ENCODE results near the gene SLC8A1. TPM values are rescaled to one million over a fixed set of nuclear protein-coding genes. Genes with fewer than 3 reads are reported as not detected.

SLC8A1 gene
- total and polyA plus RNA-seq, 2 of the 13 experiments (the other 11 are each of a cell fraction or from before 2014, with no cell fraction given), result not detected

DNA sequence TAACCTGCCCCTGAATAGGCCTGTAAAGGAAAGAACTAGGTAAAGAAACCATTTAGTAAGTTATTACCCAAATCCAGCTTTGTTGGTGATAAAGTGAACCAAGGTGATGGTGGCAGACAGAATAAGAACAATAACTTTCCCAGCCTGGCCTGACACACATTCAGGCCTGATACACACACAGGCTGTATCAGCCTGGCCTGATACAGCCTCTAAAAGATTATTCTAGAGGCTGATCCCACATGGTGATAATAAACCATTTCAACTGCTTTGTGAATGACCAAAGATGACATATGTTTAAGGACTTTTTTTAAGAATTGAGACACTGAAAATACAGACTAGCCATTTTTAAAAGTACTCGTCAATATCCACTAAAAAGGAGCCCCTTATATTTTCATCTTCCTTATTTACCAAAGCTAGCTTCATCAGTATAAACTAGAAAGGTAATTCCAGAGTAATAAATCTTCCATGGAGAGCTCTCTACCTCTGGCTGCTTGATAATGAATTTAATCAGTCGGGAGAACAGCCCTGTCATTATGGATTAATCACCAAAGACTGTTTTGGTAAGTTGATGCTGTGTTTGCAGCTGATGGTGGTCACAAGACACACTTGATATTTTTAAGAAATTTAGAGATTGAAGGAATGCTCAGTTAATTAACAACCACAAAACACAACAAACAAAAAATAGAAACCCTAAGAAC, 77.2 kb downstream of the SLC8A1 start:
- no TSS peak for BruUV-seq (replicated peaks)
- Histone ChIP-seq H3K27ac (ENCODE audit: extremely low read length, insufficient read depth, low read length) (no peak overlapping the region), H4K20me1 (ENCODE audit: insufficient read depth, low read length) (no peaks in the 10 kb centered on the region), H3K4me2 (ENCODE audit: low read depth, low read length) (no peak overlapping the region), H3K9me3 (ENCODE audit: low read length) (no peaks in the 10 kb centered on the region), H2AFZ (ENCODE audit: low read length) (no peak overlapping the region), H3K27me3 (ENCODE audit: control insufficient read depth in 1 of 2, insufficient read depth in 2 of 2, low read length in 2 of 2) (no peaks in the 10 kb centered on the region), H3K36me3 (replicated peaks in 1 of 2; ENCODE audit: control insufficient read depth in 1 of 2, insufficient read depth in 2 of 2, low read length in 2 of 2) (no peaks in the 10 kb centered on the region), H3K4me3 (replicated peaks in 1 of 3; ENCODE audit: insufficient read depth in 1 of 3, low read depth in 2 of 3, low read length in 3 of 3) (no peak overlapping the region), H3K9ac (ENCODE audit: insufficient read depth, low read depth, low read length) (no peak overlapping the region), H3K4me1 (ENCODE audit: insufficient read depth, low read length) (no peaks in the 10 kb centered on the region), H3K79me2 (ENCODE audit: insufficient read depth, low read length) (no peaks in the 10 kb centered on the region)
- ATAC-seq (no peak), FAIRE-seq (no peak), DNase-seq (ENCODE audit: low spot score) (no peak)
- intact Hi-C loops (cut with micrococcal nuclease; ENCODE audit: unreplicated experiment) (no loop called here), in situ Hi-C loops (cut with HindIII; ENCODE audit: extremely low pct_ligation_motif_present, low pct_unique_long_range_greater_than_20kb) (no loop called here)
- TF ChIP-seq ASH2L (IDR thresholded peaks at IDR 0.05; ENCODE audit: insufficient read length, low read depth, low read length) (no peak), TEAD2 (CRISPR knock-in tag; IDR thresholded peaks at IDR 0.05) (no peak), ZNF567 (CRISPR knock-in tag; IDR thresholded peaks at IDR 0.05; ENCODE audit: borderline replicate concordance) (no peak), ZNF292 (CRISPR knock-in tag; IDR thresholded peaks at IDR 0.05; ENCODE audit: borderline replicate concordance, low read depth) (no peak), POLR2AphosphoS2 (IDR thresholded peaks at IDR 0.05; ENCODE audit: low read depth, low read length) (no peak), ZNF652 (CRISPR knock-in tag; IDR thresholded peaks at IDR 0.05; ENCODE audit: borderline replicate concordance, low read depth) (no peak), ZNF501 (CRISPR knock-in tag; IDR thresholded peaks at IDR 0.05) (no peak)
- WGBS (ENCODE audit: low lambda C conversion rate), result 1% methylated on average over 2 of the region's 2 CpGs
- POLR2A ChIA-PET, result no interaction called here
- CTCF ChIA-PET (ENCODE audit: low intra/inter-chr PET ratio, low total read pairs), result no interaction called here

DNA sequence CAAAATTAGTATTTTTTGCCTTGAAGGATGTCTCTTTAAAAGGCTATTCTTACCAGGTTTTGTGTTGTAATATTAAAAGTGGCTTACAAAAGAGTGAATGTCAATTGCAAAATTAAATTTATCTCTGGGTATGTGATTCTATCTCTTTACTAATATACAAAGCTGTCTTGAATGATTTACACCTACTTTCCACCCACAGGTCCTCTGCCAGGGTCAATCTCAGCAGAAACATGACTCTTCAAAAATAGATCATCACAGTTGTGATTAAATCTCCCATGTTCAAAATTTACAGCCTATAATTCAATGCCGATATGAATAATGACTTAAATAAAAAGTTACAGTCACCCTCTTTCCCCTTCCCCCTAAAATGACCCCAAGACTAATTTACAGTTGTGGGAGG, 78.8 kb downstream of the SLC8A1 start:
- DNase-seq (ENCODE audit: low spot score), result no peak
- no TSS peak for BruUV-seq (replicated peaks)
- no peaks in the 10 kb centered on the region for H3K4me1 ChIP-seq (ENCODE audit: insufficient read depth, low read length)
- in situ Hi-C loops (cut with HindIII; ENCODE audit: extremely low pct_ligation_motif_present, low pct_unique_long_range_greater_than_20kb), result no loop called here
- CTCF ChIA-PET (ENCODE audit: low intra/inter-chr PET ratio, low total read pairs), result no interaction called here
- no peaks in the 10 kb centered on the region for H3K9me3 ChIP-seq (ENCODE audit: low read length)
- no peaks in the 10 kb centered on the region for H4K20me1 ChIP-seq (ENCODE audit: insufficient read depth, low read length)
- no peaks in the 10 kb centered on the region for H3K36me3 ChIP-seq (replicated peaks in 1 of 2; ENCODE audit: control insufficient read depth in 1 of 2, insufficient read depth in 2 of 2, low read length in 2 of 2)
- no peak overlapping the region for H2AFZ ChIP-seq (ENCODE audit: low read length)
- POLR2A ChIA-PET, result no interaction called here
- intact Hi-C loops (cut with micrococcal nuclease; ENCODE audit: unreplicated experiment), result no loop called here
- no peak for FAIRE-seq
- no peak overlapping the region for H3K4me2 ChIP-seq (ENCODE audit: low read depth, low read length)
- no peaks in the 10 kb centered on the region for H3K27me3 ChIP-seq (ENCODE audit: control insufficient read depth in 1 of 2, insufficient read depth in 2 of 2, low read length in 2 of 2)
- H3K9ac ChIP-seq (ENCODE audit: insufficient read depth, low read depth, low read length), result no peak overlapping the region
- no peak overlapping the region for H3K4me3 ChIP-seq (replicated peaks in 1 of 3; ENCODE audit: insufficient read depth in 1 of 3, low read depth in 2 of 3, low read length in 3 of 3)
- no peak for ATAC-seq
- WGBS (ENCODE audit: low lambda C conversion rate), result 0% methylated on average over 1 of the region's 1 CpG
- no peak overlapping the region for H3K27ac ChIP-seq (ENCODE audit: extremely low read length, insufficient read depth, low read length)
- H3K79me2 ChIP-seq (ENCODE audit: insufficient read depth, low read length), result no peaks in the 10 kb centered on the region
- TF ChIP-seq ZNF670 (CRISPR knock-in tag; IDR thresholded peaks at IDR 0.05; ENCODE audit: borderline replicate concordance) (no peak), ZNF672 (CRISPR knock-in tag; IDR thresholded peaks at IDR 0.05) (no peak), ZNF343 (CRISPR knock-in tag; IDR thresholded peaks at IDR 0.05) (no peak), CREM (IDR thresholded peaks at IDR 0.05) (no peak), CREM (CRISPR knock-in tag; IDR thresholded peaks at IDR 0.05) (no peak), SYNCRIP (IDR thresholded peaks at IDR 0.05; ENCODE audit: insufficient read depth, low read depth, low read length) (no peak), EP300 (IDR thresholded peaks at IDR 0.05; ENCODE audit: low read depth in 2 of 2, low read length in 2 of 2) (no peak), EP300 (CRISPR knock-in tag; IDR thresholded peaks at IDR 0.05; ENCODE audit: borderline replicate concordance) (no peak), ARNTL (CRISPR knock-in tag; IDR thresholded peaks at IDR 0.05) (no peak)
- TF ChIP-seq, protein P1, sequence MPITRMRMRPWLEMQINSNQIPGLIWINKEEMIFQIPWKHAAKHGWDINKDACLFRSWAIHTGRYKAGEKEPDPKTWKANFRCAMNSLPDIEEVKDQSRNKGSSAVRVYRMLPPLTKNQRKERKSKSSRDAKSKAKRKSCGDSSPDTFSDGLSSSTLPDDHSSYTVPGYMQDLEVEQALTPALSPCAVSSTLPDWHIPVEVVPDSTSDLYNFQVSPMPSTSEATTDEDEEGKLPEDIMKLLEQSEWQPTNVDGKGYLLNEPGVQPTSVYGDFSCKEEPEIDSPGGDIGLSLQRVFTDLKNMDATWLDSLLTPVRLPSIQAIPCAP (CRISPR knock-in tag; IDR thresholded peaks at IDR 0.05; ENCODE audit: low read depth), result no peak
- TF ChIP-seq, protein P2, sequence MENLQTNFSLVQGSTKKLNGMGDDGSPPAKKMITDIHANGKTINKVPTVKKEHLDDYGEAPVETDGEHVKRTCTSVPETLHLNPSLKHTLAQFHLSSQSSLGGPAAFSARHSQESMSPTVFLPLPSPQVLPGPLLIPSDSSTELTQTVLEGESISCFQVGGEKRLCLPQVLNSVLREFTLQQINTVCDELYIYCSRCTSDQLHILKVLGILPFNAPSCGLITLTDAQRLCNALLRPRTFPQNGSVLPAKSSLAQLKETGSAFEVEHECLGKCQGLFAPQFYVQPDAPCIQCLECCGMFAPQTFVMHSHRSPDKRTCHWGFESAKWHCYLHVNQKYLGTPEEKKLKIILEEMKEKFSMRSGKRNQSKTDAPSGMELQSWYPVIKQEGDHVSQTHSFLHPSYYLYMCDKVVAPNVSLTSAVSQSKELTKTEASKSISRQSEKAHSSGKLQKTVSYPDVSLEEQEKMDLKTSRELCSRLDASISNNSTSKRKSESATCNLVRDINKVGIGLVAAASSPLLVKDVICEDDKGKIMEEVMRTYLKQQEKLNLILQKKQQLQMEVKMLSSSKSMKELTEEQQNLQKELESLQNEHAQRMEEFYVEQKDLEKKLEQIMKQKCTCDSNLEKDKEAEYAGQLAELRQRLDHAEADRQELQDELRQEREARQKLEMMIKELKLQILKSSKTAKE (CRISPR knock-in tag; IDR thresholded peaks at IDR 0.05; ENCODE audit: borderline replicate concordance), result no peak
